ENCODE measurements around the gene SIRPA. TPM values are rescaled to one million over a fixed set of nuclear protein-coding genes. Genes with fewer than 3 reads are reported as not detected.

The SIRPA gene
- polyA plus RNA-seq, 4 donors: 11.4 to 40.8 (median 22.4) TPM

- Histone ChIP-seq H3K27me3 (ENCODE audit: control insufficient read depth in 3 of 3, insufficient read depth in 3 of 3, low read length in 3 of 3) (no peaks in the 10 kb centered on the region), H3K4me3 (ENCODE audit: low read depth in 1 of 3, low read length in 3 of 3) (no peak overlapping the region), H3K9me3 (ENCODE audit: control insufficient read depth in 2 of 2, insufficient read depth in 1 of 2, low read depth in 1 of 2, low read length in 1 of 2) (no peaks in the 10 kb centered on the region), H3K27ac (ENCODE audit: low read depth in 1 of 3, low read length in 2 of 3) (no peak overlapping the region), H3K36me3 (ENCODE audit: control insufficient read depth in 3 of 3, insufficient read depth in 2 of 3, low read depth in 1 of 3, low read length in 3 of 3) (peaks cover 0 to 53% (median 2%) of the 10 kb centered on the region in 3 donors), H3K4me1 (ENCODE audit: control insufficient read depth in 3 of 3, insufficient read depth in 2 of 3, low read depth in 1 of 3, low read length in 2 of 3) (peaks cover 0 to 13% (median 0%) of the 10 kb centered on the region in 3 donors)
- 75 to 89% (median 88%) methylated on average over 5 of the region's 5 CpGs for WGBS, 3 donors
- no peak for DNase-seq
- FAIRE-seq: no peak
Measured at GRCh38 chr20:1926237-1926636, 31.0 kb downstream of the SIRPA start.

GRCh38 chr20:1927217-1927616 lies 32.0 kb downstream of the SIRPA start:
- Histone ChIP-seq H3K9me3 (ENCODE audit: control insufficient read depth in 2 of 2, insufficient read depth in 1 of 2, low read depth in 1 of 2, low read length in 1 of 2) (no peaks in the 10 kb centered on the region), H3K4me1 (ENCODE audit: control insufficient read depth in 3 of 3, insufficient read depth in 2 of 3, low read depth in 1 of 3, low read length in 2 of 3) (peaks cover 0 to 13% (median 0%) of the 10 kb centered on the region in 3 donors), H3K27ac (ENCODE audit: low read depth in 1 of 3, low read length in 2 of 3) (no peak overlapping the region), H3K27me3 (ENCODE audit: control insufficient read depth in 3 of 3, insufficient read depth in 3 of 3, low read length in 3 of 3) (no peaks in the 10 kb centered on the region), H3K36me3 (ENCODE audit: control insufficient read depth in 3 of 3, insufficient read depth in 2 of 3, low read depth in 1 of 3, low read length in 3 of 3) (peaks cover 0 to 51% (median 2%) of the 10 kb centered on the region in 3 donors), H3K4me3 (ENCODE audit: low read depth in 1 of 3, low read length in 3 of 3) (no peak overlapping the region)
- FAIRE-seq (no peak), DNase-seq (no peak)
- WGBS, 3 donors: 72 to 78% (median 78%) methylated on average over 8 of the region's 8 CpGs

- 73 to 91% (median 79%) methylated on average over 10 of the region's 10 CpGs for WGBS, 3 donors
- H3K36me3 ChIP-seq (ENCODE audit: control insufficient read depth in 3 of 3, insufficient read depth in 2 of 3, low read depth in 1 of 3, low read length in 3 of 3): peaks cover 2 to 45% (median 2%) of the 10 kb centered on the region in 3 donors
- FAIRE-seq (no peak), DNase-seq (no peak)
- peaks cover 0 to 13% (median 0%) of the 10 kb centered on the region in 3 donors for H3K4me1 ChIP-seq (ENCODE audit: control insufficient read depth in 3 of 3, insufficient read depth in 2 of 3, low read depth in 1 of 3, low read length in 2 of 3)
- H3K27me3 ChIP-seq (ENCODE audit: control insufficient read depth in 3 of 3, insufficient read depth in 3 of 3, low read length in 3 of 3): no peaks in the 10 kb centered on the region
- no peak overlapping the region for H3K27ac ChIP-seq (ENCODE audit: low read depth in 1 of 3, low read length in 2 of 3)
- H3K4me3 ChIP-seq (ENCODE audit: low read depth in 1 of 3, low read length in 3 of 3): no peak overlapping the region
- H3K9me3 ChIP-seq (ENCODE audit: control insufficient read depth in 2 of 2, insufficient read depth in 1 of 2, low read depth in 1 of 2, low read length in 1 of 2): no peaks in the 10 kb centered on the region
Measured at GRCh38 chr20:1928154-1928553, 32.9 kb downstream of the SIRPA start.

- no peak overlapping the region for H3K4me3 ChIP-seq (ENCODE audit: low read depth in 1 of 3, low read length in 3 of 3)
- H3K4me1 ChIP-seq (ENCODE audit: control insufficient read depth in 3 of 3, insufficient read depth in 2 of 3, low read depth in 1 of 3, low read length in 2 of 3): peaks cover 0 to 13% (median 0%) of the 10 kb centered on the region in 3 donors
- no peaks in the 10 kb centered on the region for H3K9me3 ChIP-seq (ENCODE audit: control insufficient read depth in 2 of 2, insufficient read depth in 1 of 2, low read depth in 1 of 2, low read length in 1 of 2)
- H3K27ac ChIP-seq (ENCODE audit: low read depth in 1 of 3, low read length in 2 of 3): no peak overlapping the region
- WGBS, 3 donors: 86 to 91% (median 88%) methylated on average over 7 of the region's 7 CpGs
- peaks cover 2 to 43% (median 2%) of the 10 kb centered on the region in 3 donors for H3K36me3 ChIP-seq (ENCODE audit: control insufficient read depth in 3 of 3, insufficient read depth in 2 of 3, low read depth in 1 of 3, low read length in 3 of 3)
- no peak for DNase-seq
- FAIRE-seq: no peak
- no peaks in the 10 kb centered on the region for H3K27me3 ChIP-seq (ENCODE audit: control insufficient read depth in 3 of 3, insufficient read depth in 3 of 3, low read length in 3 of 3)
Measured at GRCh38 chr20:1928782-1929181, 33.6 kb downstream of the SIRPA start.

- Histone ChIP-seq H3K9me3 (ENCODE audit: control insufficient read depth in 2 of 2, insufficient read depth in 1 of 2, low read depth in 1 of 2, low read length in 1 of 2) (no peaks in the 10 kb centered on the region), H3K27me3 (ENCODE audit: control insufficient read depth in 3 of 3, insufficient read depth in 3 of 3, low read length in 3 of 3) (no peaks in the 10 kb centered on the region), H3K4me1 (ENCODE audit: control insufficient read depth in 3 of 3, insufficient read depth in 2 of 3, low read depth in 1 of 3, low read length in 2 of 3) (peaks cover 0 to 13% (median 0%) of the 10 kb centered on the region in 3 donors), H3K4me3 (ENCODE audit: low read depth in 1 of 3, low read length in 3 of 3) (no peak overlapping the region), H3K27ac (ENCODE audit: low read depth in 1 of 3, low read length in 2 of 3) (no peak overlapping the region), H3K36me3 (ENCODE audit: control insufficient read depth in 3 of 3, insufficient read depth in 2 of 3, low read depth in 1 of 3, low read length in 3 of 3) (peaks cover 2 to 38% (median 2%) of the 10 kb centered on the region in 3 donors)
- DNase-seq (peak in 1 of 2 donors; percentile 33), FAIRE-seq (no peak)
- 32 to 72% (median 45%) methylated on average over 3 of the region's 3 CpGs for WGBS, 3 donors
Measured at GRCh38 chr20:1929460-1929859, 34.3 kb downstream of the SIRPA start.

- H3K27me3 ChIP-seq (ENCODE audit: control insufficient read depth in 3 of 3, insufficient read depth in 3 of 3, low read length in 3 of 3): no peaks in the 10 kb centered on the region
- no peak overlapping the region for H3K27ac ChIP-seq (ENCODE audit: low read depth in 1 of 3, low read length in 2 of 3)
- 47 to 73% (median 57%) methylated on average over 6 of the region's 6 CpGs for WGBS, 3 donors
- H3K36me3 ChIP-seq (ENCODE audit: control insufficient read depth in 3 of 3, insufficient read depth in 2 of 3, low read depth in 1 of 3, low read length in 3 of 3): peaks cover 2 to 39% (median 5%) of the 10 kb centered on the region in 3 donors
- DNase-seq (peak in 1 of 2 donors; percentile 36), FAIRE-seq (no peak)
- no peaks in the 10 kb centered on the region for H3K9me3 ChIP-seq (ENCODE audit: control insufficient read depth in 2 of 2, insufficient read depth in 1 of 2, low read depth in 1 of 2, low read length in 1 of 2)
- peaks cover 0 to 17% (median 0%) of the 10 kb centered on the region in 3 donors for H3K4me1 ChIP-seq (ENCODE audit: control insufficient read depth in 3 of 3, insufficient read depth in 2 of 3, low read depth in 1 of 3, low read length in 2 of 3)
- no peak overlapping the region for H3K4me3 ChIP-seq (ENCODE audit: low read depth in 1 of 3, low read length in 3 of 3)
Measured at GRCh38 chr20:1930165-1930564, 35.0 kb downstream of the SIRPA start.

GRCh38 chr20:1931830-1932229 lies 36.6 kb downstream of the SIRPA start:
- WGBS, 3 donors: 82 to 88% (median 83%) methylated on average over 5 of the region's 5 CpGs
- no peak overlapping the region for H3K4me3 ChIP-seq (ENCODE audit: low read depth in 1 of 3, low read length in 3 of 3)
- H3K27me3 ChIP-seq (ENCODE audit: control insufficient read depth in 3 of 3, insufficient read depth in 3 of 3, low read length in 3 of 3): no peaks in the 10 kb centered on the region
- DNase-seq: no peak
- no peaks in the 10 kb centered on the region for H3K9me3 ChIP-seq (ENCODE audit: control insufficient read depth in 2 of 2, insufficient read depth in 1 of 2, low read depth in 1 of 2, low read length in 1 of 2)
- H3K27ac ChIP-seq (ENCODE audit: low read depth in 1 of 3, low read length in 2 of 3): no peak overlapping the region
- FAIRE-seq: no peak
- peaks cover 0 to 26% (median 0%) of the 10 kb centered on the region in 3 donors for H3K4me1 ChIP-seq (ENCODE audit: control insufficient read depth in 3 of 3, insufficient read depth in 2 of 3, low read depth in 1 of 3, low read length in 2 of 3)
- peaks cover 2 to 29% (median 5%) of the 10 kb centered on the region in 3 donors for H3K36me3 ChIP-seq (ENCODE audit: control insufficient read depth in 3 of 3, insufficient read depth in 2 of 3, low read depth in 1 of 3, low read length in 3 of 3)

- Histone ChIP-seq H3K9me3 (ENCODE audit: control insufficient read depth in 2 of 2, insufficient read depth in 1 of 2, low read depth in 1 of 2, low read length in 1 of 2) (no peaks in the 10 kb centered on the region), H3K4me1 (ENCODE audit: control insufficient read depth in 3 of 3, insufficient read depth in 2 of 3, low read depth in 1 of 3, low read length in 2 of 3) (peaks cover 0 to 26% (median 0%) of the 10 kb centered on the region in 3 donors), H3K4me3 (ENCODE audit: low read depth in 1 of 3, low read length in 3 of 3) (no peak overlapping the region), H3K27me3 (ENCODE audit: control insufficient read depth in 3 of 3, insufficient read depth in 3 of 3, low read length in 3 of 3) (no peaks in the 10 kb centered on the region), H3K36me3 (ENCODE audit: control insufficient read depth in 3 of 3, insufficient read depth in 2 of 3, low read depth in 1 of 3, low read length in 3 of 3) (peaks cover 2 to 30% (median 2%) of the 10 kb centered on the region in 3 donors), H3K27ac (ENCODE audit: low read depth in 1 of 3, low read length in 2 of 3) (no peak overlapping the region)
- FAIRE-seq: no peak
- 69 to 73% (median 71%) methylated on average over 2 of the region's 2 CpGs for WGBS, 3 donors
- DNase-seq: no peak
Measured at GRCh38 chr20:1932971-1933370, 37.8 kb downstream of the SIRPA start.

- no peak for FAIRE-seq
- no peaks in the 10 kb centered on the region for H3K9me3 ChIP-seq (ENCODE audit: control insufficient read depth in 2 of 2, insufficient read depth in 1 of 2, low read depth in 1 of 2, low read length in 1 of 2)
- peaks cover 0 to 26% (median 0%) of the 10 kb centered on the region in 3 donors for H3K4me1 ChIP-seq (ENCODE audit: control insufficient read depth in 3 of 3, insufficient read depth in 2 of 3, low read depth in 1 of 3, low read length in 2 of 3)
- H3K27ac ChIP-seq (ENCODE audit: low read depth in 1 of 3, low read length in 2 of 3): no peak overlapping the region
- H3K27me3 ChIP-seq (ENCODE audit: control insufficient read depth in 3 of 3, insufficient read depth in 3 of 3, low read length in 3 of 3): no peaks in the 10 kb centered on the region
- WGBS, 3 donors: 53 to 80% (median 62%) methylated on average over 9 of the region's 9 CpGs
- H3K4me3 ChIP-seq (ENCODE audit: low read depth in 1 of 3, low read length in 3 of 3): no peak overlapping the region
- peaks cover 2 to 29% (median 2%) of the 10 kb centered on the region in 3 donors for H3K36me3 ChIP-seq (ENCODE audit: control insufficient read depth in 3 of 3, insufficient read depth in 2 of 3, low read depth in 1 of 3, low read length in 3 of 3)
- no peak for DNase-seq
Measured at GRCh38 chr20:1933465-1933870, 38.3 kb downstream of the SIRPA start.

All from small intestine (tissue), 7 donors.